ENCODE data around the gene TMEM200B.
"Not testable (repeated sequence)": the region's sequence is repeated elsewhere in the genome, so short reads cannot be mapped to it uniquely, and the experiment has no call there.

GRCh38 chr1:29092704-29093103, 31.0 kb downstream of the TMEM200B start:
- not testable (repeated sequence) for TF ChIP-seq CTCF (IDR thresholded peaks at IDR 0.05 in 8 of 11, conservative IDR thresholded peaks at IDR 0.05 in 3 of 11); POLR2AphosphoS5 (IDR thresholded peaks at IDR 0.05); POLR2A (IDR thresholded peaks at IDR 0.05)

All from spleen (tissue), 7 donors.